Measurements from ENCODE around the gene EZH2. TPM values are rescaled to one million over a fixed set of nuclear protein-coding genes. Genes with fewer than 3 reads are reported as not detected.

EZH2 gene
- total RNA-seq, 1 donor from 2014 or later: 19.7 TPM

DNA sequence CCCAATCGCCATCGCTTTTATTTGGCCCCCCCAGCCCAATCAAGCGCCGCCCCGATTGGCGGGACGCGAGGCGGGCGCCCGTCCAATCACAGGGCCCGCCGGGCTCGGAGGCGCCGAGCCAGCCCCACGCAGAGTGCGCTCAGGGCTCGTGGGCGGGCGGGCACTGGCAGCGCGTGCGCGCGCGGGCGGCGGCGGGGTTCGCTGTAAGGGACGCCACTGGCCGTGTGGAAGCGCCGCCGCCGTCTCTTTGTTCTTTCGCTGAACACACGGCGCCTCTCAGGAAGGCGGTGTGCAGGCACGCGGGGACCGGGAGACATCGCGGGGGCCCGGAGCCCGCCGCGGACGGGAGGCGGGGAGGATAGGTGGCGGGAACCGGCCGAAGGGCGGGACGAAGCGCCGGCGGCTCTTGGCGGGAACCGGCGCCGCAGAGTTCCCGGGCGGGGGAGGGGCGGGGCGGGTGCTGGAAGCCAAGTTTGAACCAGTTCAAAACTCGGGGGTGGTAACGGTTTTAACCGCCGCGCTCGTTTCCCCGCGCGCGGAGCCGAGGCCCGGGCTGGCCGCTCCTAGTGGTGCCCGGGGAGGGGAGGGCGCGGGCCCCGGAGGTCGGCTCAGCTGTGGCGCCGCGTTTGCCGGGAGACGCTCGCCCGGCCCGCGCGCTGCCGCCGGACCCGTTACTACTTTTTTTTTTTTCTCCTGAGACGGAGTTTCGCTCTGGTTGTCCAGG is 370 bp upstream of the EZH2 start:
- Histone ChIP-seq H3K27me3 (ENCODE audit: control insufficient read depth, insufficient read depth, low read length) (no peaks in the 10 kb centered on the region), H3K36me3 (ENCODE audit: control insufficient read depth, insufficient read depth, low read length) (no peaks in the 10 kb centered on the region), H3K4me3 (ENCODE audit: low read depth, low read length) (peak overlapping the region; percentile 74)
- TF ChIP-seq, protein P1, sequence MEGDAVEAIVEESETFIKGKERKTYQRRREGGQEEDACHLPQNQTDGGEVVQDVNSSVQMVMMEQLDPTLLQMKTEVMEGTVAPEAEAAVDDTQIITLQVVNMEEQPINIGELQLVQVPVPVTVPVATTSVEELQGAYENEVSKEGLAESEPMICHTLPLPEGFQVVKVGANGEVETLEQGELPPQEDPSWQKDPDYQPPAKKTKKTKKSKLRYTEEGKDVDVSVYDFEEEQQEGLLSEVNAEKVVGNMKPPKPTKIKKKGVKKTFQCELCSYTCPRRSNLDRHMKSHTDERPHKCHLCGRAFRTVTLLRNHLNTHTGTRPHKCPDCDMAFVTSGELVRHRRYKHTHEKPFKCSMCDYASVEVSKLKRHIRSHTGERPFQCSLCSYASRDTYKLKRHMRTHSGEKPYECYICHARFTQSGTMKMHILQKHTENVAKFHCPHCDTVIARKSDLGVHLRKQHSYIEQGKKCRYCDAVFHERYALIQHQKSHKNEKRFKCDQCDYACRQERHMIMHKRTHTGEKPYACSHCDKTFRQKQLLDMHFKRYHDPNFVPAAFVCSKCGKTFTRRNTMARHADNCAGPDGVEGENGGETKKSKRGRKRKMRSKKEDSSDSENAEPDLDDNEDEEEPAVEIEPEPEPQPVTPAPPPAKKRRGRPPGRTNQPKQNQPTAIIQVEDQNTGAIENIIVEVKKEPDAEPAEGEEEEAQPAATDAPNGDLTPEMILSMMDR (IDR thresholded peaks at IDR 0.05; ENCODE audit: insufficient read depth, low read length, poor library complexity, severe bottlenecking): no peak
- DNase-seq (ENCODE audit: low read depth): peak; percentile 50

DNA sequence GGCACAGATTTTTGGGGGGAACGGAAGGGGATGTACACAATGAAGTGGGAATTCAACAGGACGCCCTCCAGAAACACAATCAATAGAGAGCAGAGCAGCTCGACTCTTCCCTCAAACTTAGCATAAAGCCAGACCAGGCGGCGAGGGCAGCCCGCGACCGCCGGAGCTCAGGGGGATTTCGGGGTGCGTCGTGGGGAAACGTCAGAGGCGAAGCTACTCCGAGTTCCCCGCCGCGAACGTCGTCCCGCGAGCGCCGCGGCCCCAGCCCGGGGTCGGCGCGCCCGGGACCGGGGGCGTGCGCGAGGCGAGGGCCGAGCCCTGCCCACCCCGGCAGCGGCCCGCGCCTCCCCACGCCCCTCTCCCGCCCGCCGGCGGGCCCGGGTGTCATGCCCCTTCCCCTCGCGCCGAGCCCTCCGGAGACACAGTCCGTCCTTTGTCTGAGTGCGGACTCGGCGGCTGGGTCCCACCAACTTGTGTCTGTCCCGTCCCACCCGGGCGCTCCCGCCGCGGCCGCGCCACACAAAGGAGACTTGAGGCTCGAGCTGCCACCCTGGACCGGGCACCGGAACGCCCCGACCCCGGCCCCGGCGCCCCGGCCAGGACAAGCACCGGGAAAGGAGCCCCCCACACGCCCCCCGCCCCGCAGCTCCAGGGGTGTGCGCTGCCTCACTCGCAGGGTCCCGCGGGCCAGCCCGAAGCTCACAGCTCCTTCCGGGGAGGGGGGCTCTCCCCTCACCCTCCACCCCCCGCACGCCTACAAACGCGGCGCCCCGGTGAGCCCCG is 634 bp downstream of the EZH2 start:
- TF ChIP-seq, protein P1 (IDR thresholded peaks at IDR 0.05; ENCODE audit: insufficient read depth, low read length, poor library complexity, severe bottlenecking): no peak
- H3K36me3 ChIP-seq (ENCODE audit: control insufficient read depth, insufficient read depth, low read length): no peaks in the 10 kb centered on the region
- no peaks in the 10 kb centered on the region for H3K27me3 ChIP-seq (ENCODE audit: control insufficient read depth, insufficient read depth, low read length)
- DNase-seq (ENCODE audit: low read depth): no peak
- H3K4me3 ChIP-seq (ENCODE audit: low read depth, low read length): peak overlapping the region; percentile 74

DNA sequence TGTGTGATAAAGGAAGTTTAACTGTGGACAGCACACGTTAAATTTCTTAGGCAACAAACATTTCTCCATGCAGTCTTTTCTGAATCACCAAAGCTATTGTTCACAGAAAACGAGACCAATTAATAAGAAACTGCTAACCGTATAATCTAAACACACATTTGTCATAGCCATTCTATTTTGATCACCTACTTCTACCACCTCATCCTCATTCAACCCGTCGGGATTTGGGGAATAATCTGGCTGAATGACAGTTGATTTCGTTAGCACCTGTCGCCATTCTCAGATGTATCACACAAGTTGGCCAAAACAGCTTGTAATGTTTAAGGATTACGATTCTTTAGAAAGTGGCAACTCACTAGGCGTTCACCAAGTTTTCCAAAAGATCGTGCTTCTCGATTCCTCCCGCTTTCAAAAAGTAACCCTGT is 1.2 kb downstream of the EZH2 start:
- DNase-seq (ENCODE audit: low read depth): no peak
- TF ChIP-seq, protein P1 (IDR thresholded peaks at IDR 0.05; ENCODE audit: insufficient read depth, low read length, poor library complexity, severe bottlenecking): no peak
- H3K4me3 ChIP-seq (ENCODE audit: low read depth, low read length): peak overlapping the region; percentile 74
- no peaks in the 10 kb centered on the region for H3K27me3 ChIP-seq (ENCODE audit: control insufficient read depth, insufficient read depth, low read length)
- no peaks in the 10 kb centered on the region for H3K36me3 ChIP-seq (ENCODE audit: control insufficient read depth, insufficient read depth, low read length)

DNA sequence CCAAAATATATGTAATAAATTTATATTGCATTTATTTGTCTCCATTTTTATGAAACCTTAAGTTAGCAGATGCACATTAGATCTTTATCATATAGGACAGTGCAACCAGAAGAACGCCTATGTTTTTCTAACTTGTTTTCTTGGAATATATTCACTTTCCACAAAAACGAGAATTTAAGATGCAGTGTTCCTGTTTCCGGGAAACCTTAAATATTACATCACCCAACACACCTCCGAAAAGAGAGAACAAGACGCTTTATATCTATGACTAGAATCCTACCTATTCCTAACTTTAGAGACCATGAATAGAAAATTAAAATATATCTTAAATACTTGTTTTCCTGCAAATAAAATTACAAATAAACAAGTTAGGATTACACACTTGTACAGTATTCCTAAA is 1.9 kb downstream of the EZH2 start:
- DNase-seq (ENCODE audit: low read depth): no peak
- no peaks in the 10 kb centered on the region for H3K36me3 ChIP-seq (ENCODE audit: control insufficient read depth, insufficient read depth, low read length)
- TF ChIP-seq, protein P1 (IDR thresholded peaks at IDR 0.05; ENCODE audit: insufficient read depth, low read length, poor library complexity, severe bottlenecking): no peak
- no peaks in the 10 kb centered on the region for H3K27me3 ChIP-seq (ENCODE audit: control insufficient read depth, insufficient read depth, low read length)
- peak overlapping the region; percentile 8 for H3K4me3 ChIP-seq (ENCODE audit: low read depth, low read length)

DNA sequence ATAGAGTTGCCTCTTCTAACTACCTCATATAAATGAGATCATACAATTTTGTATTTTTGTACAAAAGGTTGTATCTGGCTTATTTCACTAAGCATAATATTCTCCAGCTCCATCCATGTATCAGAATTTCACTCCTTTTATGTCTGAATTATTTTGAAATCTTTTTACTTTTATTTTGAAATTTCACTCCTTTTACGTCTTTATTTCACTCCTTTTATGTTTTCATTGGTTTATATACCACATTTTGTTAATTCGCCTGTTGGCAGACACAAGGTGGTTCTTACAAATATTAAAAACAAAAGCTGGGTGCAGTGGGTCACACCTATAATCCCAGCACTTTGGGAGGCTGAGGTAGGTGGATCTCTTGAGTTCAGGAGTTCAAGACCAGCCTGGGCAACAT is 5.8 kb downstream of the EZH2 start:
- H3K27me3 ChIP-seq (ENCODE audit: control insufficient read depth, insufficient read depth, low read length): no peaks in the 10 kb centered on the region
- no peaks in the 10 kb centered on the region for H3K36me3 ChIP-seq (ENCODE audit: control insufficient read depth, insufficient read depth, low read length)
- DNase-seq (ENCODE audit: low read depth): no peak
- TF ChIP-seq, protein P1 (IDR thresholded peaks at IDR 0.05; ENCODE audit: insufficient read depth, low read length, poor library complexity, severe bottlenecking): no peak
- no peak overlapping the region for H3K4me3 ChIP-seq (ENCODE audit: low read depth, low read length)

Data from kidney epithelial cell (primary cell).